ENCODE measurements around the gene SOX6.

The SOX6 gene

DNA sequence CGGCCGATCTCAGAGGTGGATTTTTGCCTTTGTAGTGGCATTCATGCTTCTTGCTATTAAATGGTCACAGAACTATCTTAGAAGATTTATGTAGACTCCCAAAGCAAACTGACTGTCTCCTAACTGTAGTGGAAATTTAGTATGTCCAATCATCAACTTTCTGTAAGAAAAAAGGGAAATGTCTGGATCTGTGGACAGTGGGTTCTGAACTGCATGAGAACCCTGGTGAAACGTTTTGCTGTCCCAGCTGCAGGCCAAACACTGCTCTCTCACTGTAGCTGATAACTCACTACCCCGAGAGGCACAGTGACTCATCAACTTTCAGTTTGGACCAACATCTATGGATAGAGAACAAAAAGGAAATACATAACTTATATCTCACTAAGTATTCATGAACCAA is 387.1 kb downstream of the SOX6 start:
- no peaks in the 10 kb centered on the region for H3K9me3 ChIP-seq (replicated peaks in 1 of 2; ENCODE audit: control insufficient read depth in 2 of 2, insufficient read depth in 1 of 2, low read depth in 1 of 2, low read length in 2 of 2)
- H3K4me1 ChIP-seq (ENCODE audit: control insufficient read depth in 2 of 2, insufficient read depth in 1 of 2, low read depth in 1 of 2, low read length in 2 of 2), result peaks cover 6 to 9% of the 10 kb centered on the region in 2 donors
- H4K8ac ChIP-seq (ENCODE audit: low read depth, low read length), result no peak overlapping the region
- no peak overlapping the region for H2BK5ac ChIP-seq (ENCODE audit: low read length)
- no peak overlapping the region for H3K9ac ChIP-seq (ENCODE audit: low read depth, low read length, poor library complexity)
- no peak overlapping the region for H2AK5ac ChIP-seq (ENCODE audit: low read depth, low read length)
- H3K36me3 ChIP-seq (replicated peaks in 1 of 2; ENCODE audit: control insufficient read depth in 2 of 2, insufficient read depth in 2 of 2, low read length in 2 of 2), result no peaks in the 10 kb centered on the region
- H2BK12ac ChIP-seq (ENCODE audit: low read length), result no peak overlapping the region
- H4K91ac ChIP-seq (ENCODE audit: low read depth, low read length, poor library complexity), result no peak overlapping the region
- H3K14ac ChIP-seq (ENCODE audit: low read length), result no peak overlapping the region
- no peak overlapping the region for H3K18ac ChIP-seq (ENCODE audit: low read length)
- H3K79me1 ChIP-seq (ENCODE audit: low read depth, low read length), result no peaks in the 10 kb centered on the region
- no peak overlapping the region for H2BK120ac ChIP-seq (ENCODE audit: low read depth, low read length)
- no peak overlapping the region for H3K4me3 ChIP-seq (ENCODE audit: low read length in 2 of 2)
- H3K27ac ChIP-seq (replicated peaks; ENCODE audit: low read length), result no peak overlapping the region
- DNase-seq (ENCODE audit: low spot score), result no peak
- H3K27me3 ChIP-seq (ENCODE audit: control insufficient read depth in 3 of 3, insufficient read depth in 3 of 3, low read depth in 1 of 3, low read length in 3 of 3), result no peaks in the 10 kb centered on the region
- no peak overlapping the region for H3K4me2 ChIP-seq (ENCODE audit: insufficient read depth, low read length, poor library complexity, severe bottlenecking)
- no peak overlapping the region for H2BK15ac ChIP-seq (ENCODE audit: low read length)
- H3K23ac ChIP-seq (ENCODE audit: low read depth, low read length, poor library complexity), result no peak overlapping the region
- no CpG with 5 or more reads among the region's 4 CpGs for WGBS, 2 donors (ENCODE audit: extremely low coverage in 2 of 2, insufficient read length in 2 of 2, insufficient replicate concordance in 1 of 2)
- no peak overlapping the region for H3K4ac ChIP-seq (ENCODE audit: low read length)
- H2AFZ ChIP-seq (ENCODE audit: low read length), result peak overlapping the region; percentile 60

DNA sequence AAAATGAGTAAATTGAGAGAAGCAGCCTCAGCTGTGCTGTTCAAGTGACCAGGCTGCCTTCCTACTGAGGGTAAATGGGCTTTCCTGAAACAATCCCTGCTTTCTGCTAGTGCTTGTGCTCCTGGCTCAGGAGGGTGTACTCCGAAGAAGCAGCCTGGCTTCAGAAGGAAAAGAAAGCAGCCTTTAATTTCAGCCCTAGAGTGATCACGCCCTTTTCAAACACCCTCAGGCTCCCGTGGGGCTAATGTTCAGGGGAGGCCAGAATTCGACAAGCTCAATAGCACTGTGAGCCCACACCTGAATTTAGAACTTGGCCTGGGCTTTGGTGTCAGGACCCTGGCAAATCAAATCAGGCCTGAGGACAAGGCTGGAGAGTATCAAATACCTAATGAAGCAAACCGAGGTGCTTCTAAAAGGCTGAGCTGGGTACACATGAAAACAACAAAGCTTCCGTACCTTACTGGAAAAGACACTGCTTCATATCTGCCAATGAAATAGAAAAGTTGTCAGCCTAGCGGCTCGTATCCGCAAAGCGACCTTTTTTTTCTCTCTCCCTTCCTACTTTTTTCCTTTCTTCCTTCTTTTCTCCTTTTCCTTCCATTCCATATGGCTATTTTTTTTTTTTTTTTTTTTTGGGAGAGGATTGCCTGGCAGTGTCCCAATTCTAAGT is 387.8 kb downstream of the SOX6 start:
- WGBS, 2 donors (ENCODE audit: extremely low coverage in 2 of 2, insufficient read length in 2 of 2, insufficient replicate concordance in 1 of 2), result no CpG with 5 or more reads among the region's 10 CpGs
- no peak overlapping the region for H4K91ac ChIP-seq (ENCODE audit: low read depth, low read length, poor library complexity)
- H2BK15ac ChIP-seq (ENCODE audit: low read length), result no peak overlapping the region
- H3K4ac ChIP-seq (ENCODE audit: low read length), result no peak overlapping the region
- no peak overlapping the region for H3K4me2 ChIP-seq (ENCODE audit: insufficient read depth, low read length, poor library complexity, severe bottlenecking)
- H3K9me3 ChIP-seq (replicated peaks in 1 of 2; ENCODE audit: control insufficient read depth in 2 of 2, insufficient read depth in 1 of 2, low read depth in 1 of 2, low read length in 2 of 2), result no peaks in the 10 kb centered on the region
- H2AK5ac ChIP-seq (ENCODE audit: low read depth, low read length), result no peak overlapping the region
- H3K18ac ChIP-seq (ENCODE audit: low read length), result no peak overlapping the region
- no peak for DNase-seq (ENCODE audit: low spot score)
- no peak overlapping the region for H2BK12ac ChIP-seq (ENCODE audit: low read length)
- H3K14ac ChIP-seq (ENCODE audit: low read length), result no peak overlapping the region
- H3K27ac ChIP-seq (replicated peaks; ENCODE audit: low read length), result peak overlapping the region; percentile 3
- H3K27me3 ChIP-seq (ENCODE audit: control insufficient read depth in 3 of 3, insufficient read depth in 3 of 3, low read depth in 1 of 3, low read length in 3 of 3), result no peaks in the 10 kb centered on the region
- no peak overlapping the region for H3K4me3 ChIP-seq (ENCODE audit: low read length in 2 of 2)
- H2BK120ac ChIP-seq (ENCODE audit: low read depth, low read length), result no peak overlapping the region
- H3K79me1 ChIP-seq (ENCODE audit: low read depth, low read length), result no peaks in the 10 kb centered on the region
- no peak overlapping the region for H2BK5ac ChIP-seq (ENCODE audit: low read length)
- peaks cover 6 to 9% of the 10 kb centered on the region in 2 donors for H3K4me1 ChIP-seq (ENCODE audit: control insufficient read depth in 2 of 2, insufficient read depth in 1 of 2, low read depth in 1 of 2, low read length in 2 of 2)
- H3K9ac ChIP-seq (ENCODE audit: low read depth, low read length, poor library complexity), result no peak overlapping the region
- no peaks in the 10 kb centered on the region for H3K36me3 ChIP-seq (replicated peaks in 1 of 2; ENCODE audit: control insufficient read depth in 2 of 2, insufficient read depth in 2 of 2, low read length in 2 of 2)
- H3K23ac ChIP-seq (ENCODE audit: low read depth, low read length, poor library complexity), result no peak overlapping the region
- H2AFZ ChIP-seq (ENCODE audit: low read length), result peak overlapping the region; percentile 54
- no peak overlapping the region for H4K8ac ChIP-seq (ENCODE audit: low read depth, low read length)

DNA sequence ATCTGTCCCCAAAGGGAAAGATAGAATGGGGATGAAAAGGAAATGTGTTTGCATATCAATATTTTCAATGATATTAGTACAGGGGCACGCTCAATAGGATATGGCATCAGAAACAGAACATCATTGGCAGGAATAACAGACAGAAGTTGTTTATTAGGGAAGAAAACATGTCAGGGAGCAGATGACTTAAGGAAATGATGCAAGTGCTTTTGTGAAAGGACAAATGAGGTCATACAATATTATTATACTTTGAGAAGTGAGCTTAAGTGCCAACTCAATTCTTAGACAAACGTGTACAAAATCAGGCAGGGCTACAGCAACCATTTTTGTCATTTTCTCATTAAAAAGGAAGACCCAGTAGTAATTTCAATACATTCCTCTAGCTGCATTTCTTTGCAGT is 388.4 kb downstream of the SOX6 start:
- Histone ChIP-seq H3K9me3 (replicated peaks in 1 of 2; ENCODE audit: control insufficient read depth in 2 of 2, insufficient read depth in 1 of 2, low read depth in 1 of 2, low read length in 2 of 2) (no peaks in the 10 kb centered on the region), H3K27ac (replicated peaks; ENCODE audit: low read length) (no peak overlapping the region)
- WGBS, 2 donors (ENCODE audit: extremely low coverage in 2 of 2, insufficient read length in 2 of 2, insufficient replicate concordance in 1 of 2), result no CpG with 5 or more reads among the region's 2 CpGs

DNA sequence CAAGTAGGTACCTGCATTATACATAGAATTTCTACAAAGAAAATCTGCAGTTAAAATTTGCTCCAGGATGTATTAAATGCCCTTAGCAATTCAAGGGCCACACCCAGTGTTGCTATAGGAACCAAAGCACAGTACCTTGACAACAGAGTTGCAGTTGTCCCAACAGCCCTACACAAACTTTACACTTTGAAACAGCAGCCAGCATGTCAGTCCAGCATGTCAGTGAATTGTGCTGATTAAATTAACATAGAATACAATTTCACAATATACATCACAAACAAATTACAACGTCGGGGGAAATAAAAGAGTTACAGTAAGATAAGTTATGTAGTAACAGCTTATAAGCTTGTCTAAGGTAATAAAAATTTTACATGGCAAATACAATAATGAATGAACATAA is 389.2 kb downstream of the SOX6 start:
- Histone ChIP-seq H3K9ac (ENCODE audit: low read depth, low read length, poor library complexity) (no peak overlapping the region), H3K27me3 (ENCODE audit: control insufficient read depth in 3 of 3, insufficient read depth in 3 of 3, low read depth in 1 of 3, low read length in 3 of 3) (no peaks in the 10 kb centered on the region), H3K27ac (replicated peaks; ENCODE audit: low read length) (no peak overlapping the region), H3K4me3 (ENCODE audit: low read length in 2 of 2) (no peak overlapping the region), H4K91ac (ENCODE audit: low read depth, low read length, poor library complexity) (no peak overlapping the region), H2AK5ac (ENCODE audit: low read depth, low read length) (no peak overlapping the region), H3K23ac (ENCODE audit: low read depth, low read length, poor library complexity) (no peak overlapping the region), H2BK5ac (ENCODE audit: low read length) (no peak overlapping the region), H2BK12ac (ENCODE audit: low read length) (no peak overlapping the region), H2BK120ac (ENCODE audit: low read depth, low read length) (no peak overlapping the region), H3K4me2 (ENCODE audit: insufficient read depth, low read length, poor library complexity, severe bottlenecking) (no peak overlapping the region), H4K8ac (ENCODE audit: low read depth, low read length) (no peak overlapping the region), H3K18ac (ENCODE audit: low read length) (no peak overlapping the region), H2BK15ac (ENCODE audit: low read length) (no peak overlapping the region), H3K79me1 (ENCODE audit: low read depth, low read length) (no peaks in the 10 kb centered on the region), H2AFZ (ENCODE audit: low read length) (no peak overlapping the region), H3K4me1 (ENCODE audit: control insufficient read depth in 2 of 2, insufficient read depth in 1 of 2, low read depth in 1 of 2, low read length in 2 of 2) (peaks cover 6 to 9% of the 10 kb centered on the region in 2 donors), H3K4ac (ENCODE audit: low read length) (no peak overlapping the region), H3K14ac (ENCODE audit: low read length) (no peak overlapping the region), H3K36me3 (replicated peaks in 1 of 2; ENCODE audit: control insufficient read depth in 2 of 2, insufficient read depth in 2 of 2, low read length in 2 of 2) (no peaks in the 10 kb centered on the region), H3K9me3 (replicated peaks in 1 of 2; ENCODE audit: control insufficient read depth in 2 of 2, insufficient read depth in 1 of 2, low read depth in 1 of 2, low read length in 2 of 2) (no peaks in the 10 kb centered on the region)
- no peak for DNase-seq (ENCODE audit: low spot score)
- no CpG with 5 or more reads among the region's 2 CpGs for WGBS, 2 donors (ENCODE audit: extremely low coverage in 2 of 2, insufficient read length in 2 of 2, insufficient replicate concordance in 1 of 2)

More for the DNA sequence above, 388.4 kb downstream of the SOX6 start:
- H2BK120ac ChIP-seq (ENCODE audit: low read depth, low read length), result no peak overlapping the region
- no peak overlapping the region for H3K18ac ChIP-seq (ENCODE audit: low read length)
- H3K4me2 ChIP-seq (ENCODE audit: insufficient read depth, low read length, poor library complexity, severe bottlenecking), result no peak overlapping the region
- H3K4ac ChIP-seq (ENCODE audit: low read length), result no peak overlapping the region
- no peak for DNase-seq (ENCODE audit: low spot score)
- no peak overlapping the region for H4K91ac ChIP-seq (ENCODE audit: low read depth, low read length, poor library complexity)
- H3K14ac ChIP-seq (ENCODE audit: low read length), result no peak overlapping the region
- H2BK12ac ChIP-seq (ENCODE audit: low read length), result no peak overlapping the region
- no peak overlapping the region for H2AFZ ChIP-seq (ENCODE audit: low read length)
- no peaks in the 10 kb centered on the region for H3K36me3 ChIP-seq (replicated peaks in 1 of 2; ENCODE audit: control insufficient read depth in 2 of 2, insufficient read depth in 2 of 2, low read length in 2 of 2)
- H3K4me3 ChIP-seq (ENCODE audit: low read length in 2 of 2), result no peak overlapping the region
- peaks cover 6 to 9% of the 10 kb centered on the region in 2 donors for H3K4me1 ChIP-seq (ENCODE audit: control insufficient read depth in 2 of 2, insufficient read depth in 1 of 2, low read depth in 1 of 2, low read length in 2 of 2)
- no peak overlapping the region for H3K9ac ChIP-seq (ENCODE audit: low read depth, low read length, poor library complexity)
- H2BK5ac ChIP-seq (ENCODE audit: low read length), result no peak overlapping the region
- no peak overlapping the region for H2AK5ac ChIP-seq (ENCODE audit: low read depth, low read length)
- no peak overlapping the region for H4K8ac ChIP-seq (ENCODE audit: low read depth, low read length)
- H2BK15ac ChIP-seq (ENCODE audit: low read length), result no peak overlapping the region
- H3K23ac ChIP-seq (ENCODE audit: low read depth, low read length, poor library complexity), result no peak overlapping the region
- H3K27me3 ChIP-seq (ENCODE audit: control insufficient read depth in 3 of 3, insufficient read depth in 3 of 3, low read depth in 1 of 3, low read length in 3 of 3), result no peaks in the 10 kb centered on the region
- H3K79me1 ChIP-seq (ENCODE audit: low read depth, low read length), result no peaks in the 10 kb centered on the region

Data from neuronal stem cell (in vitro differentiated cells).